Gastroesophageal sphincter (tissue), 4 donors: Measurements from ENCODE around the gene RMND1. TPM values are rescaled to one million over a fixed set of nuclear protein-coding genes. Genes with fewer than 3 reads are reported as not detected.
A peak's percentile ranks its signal among the peaks of the same experiment; 100 is the strongest.

Experiments used
- ATAC-seq: fragments of 150-250 bp; one replicate; pipeline ENCODE4 v1.9.1; 2016; ENCODE audit warnings: mild to moderate bottlenecking, moderate library complexity
- H3K27ac ChIP-seq, 4 donors: fragments of 200-600 bp; sonication (generic) in 3 of 4; 1 replicate in 3 of 4; 2 replicates in 1 of 4; pipeline ENCODE4 v1.5.1; 2016 to 2019
- H3K27me3 ChIP-seq: fragments of 200-600 bp; sonication (generic); one replicate; pipeline ENCODE4 v1.5.1; 2019
- H3K36me3 ChIP-seq, 2 donors: fragments of 200-600 bp; sonication (generic); one replicate each; pipeline ENCODE4 v1.5.1; 2019; ENCODE audit warnings: control low read depth in 1 of 2
- H3K4me1 ChIP-seq, 3 donors: fragments of 200-600 bp; sonication (generic); 1 replicate in 2 of 3; 2 replicates in 1 of 3; pipeline ENCODE4 v1.5.1; 2016 to 2019; ENCODE audit warnings: control low read depth in 2 of 3
- H3K4me3 ChIP-seq, 2 donors: fragments of 200-600 bp; sonication (generic); one replicate each; pipeline ENCODE4 v1.5.1; 2019; ENCODE audit warnings: mild to moderate bottlenecking in 1 of 2, moderate library complexity in 1 of 2
- H3K9me3 ChIP-seq, 3 donors: fragments of 200-600 bp; sonication (generic); one replicate each; pipeline ENCODE4 v1.5.1; 2017 to 2019; ENCODE audit warnings: control low read depth in 2 of 3
- EP300 ChIP-seq: sonication (generic); formaldehyde crosslinking; IDR thresholded peaks from one replicate; pipeline ENCODE4 v1.6.1; 2017; ENCODE audit warnings: antibody characterized with exemption, mild to moderate bottlenecking
- POLR2A ChIP-seq, 2 donors: fragments of 450-650 bp; IDR thresholded peaks; one replicate each; pipeline ENCODE4 v1.6.1; 2017; ENCODE audit warnings: antibody characterized with exemption in 2 of 2, mild to moderate bottlenecking in 2 of 2, moderate library complexity in 1 of 2
- POLR2AphosphoS5 ChIP-seq: sonication (generic); formaldehyde crosslinking; IDR thresholded peaks from one replicate; pipeline ENCODE4 v1.6.1; 2017; ENCODE audit warnings: antibody characterized with exemption
- WGBS, 2 donors: methylation state at CpG; one replicate each; pipeline ENCODE4 v1.1.5; 2018; ENCODE audit warnings: low coverage in 1 of 2; 5-methylcytosine and 5-hydroxymethylcytosine counted together
- total RNA-seq, 4 donors: library from RNA; depleted of rRNA; stranded (reverse); fragments of >200 nt; gene quantifications; one replicate each; pipeline ENCODE4 v1.1.0, GENCODE V29; 2016
- TF ChIP-seq, protein P1 (sequence below), 4 experiments: fragments of 200-600 bp in 2 of 4; fragments of 450-650 bp in 2 of 4; sonication (generic) in 1 of 4; IDR thresholded peaks; one replicate each; pipeline ENCODE4 v1.5.1; 2017 to 2019; ENCODE audit warnings: antibody characterized with exemption in 4 of 4, mild to moderate bottlenecking in 2 of 4, moderate library complexity in 2 of 4

Gene RMND1
- total RNA-seq, 4 donors from 2014 or later, result 13.2 to 17.8 (median 14.1) TPM

DNA sequence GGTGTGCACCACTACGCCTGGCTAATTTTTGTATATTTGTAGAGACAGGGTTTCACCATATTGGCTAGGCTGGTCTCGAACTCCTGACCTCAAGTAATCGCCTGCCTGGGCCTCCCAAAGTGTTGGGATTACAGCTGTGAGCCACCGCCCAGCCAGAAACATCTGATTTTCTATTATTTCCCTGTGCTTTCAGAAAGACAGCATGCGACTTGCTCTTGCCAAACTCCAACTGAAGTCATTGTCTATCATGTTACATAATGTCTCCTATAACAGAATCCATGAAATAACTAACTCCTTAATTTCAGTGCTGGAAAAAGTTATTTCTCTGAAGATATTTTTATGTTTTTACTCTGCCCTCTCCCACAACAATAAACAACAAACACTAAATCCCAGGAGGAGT lies 8.5 kb downstream of the RMND1 start:
- Histone ChIP-seq H3K9me3 (no peaks in the 10 kb centered on the region), H3K4me3 (no peak overlapping the region), H3K27ac (peak overlapping the region in 1 of 4 donors; percentile 8), H3K27me3 (no peaks in the 10 kb centered on the region), H3K36me3 (no peaks in the 10 kb centered on the region), H3K4me1 (peaks cover 0 to 54% (median 3%) of the 10 kb centered on the region in 3 donors)
- no peak for ATAC-seq
- 70 to 82% methylated on average over 4 of the region's 5 CpGs for WGBS, 2 donors
- no peak for TF ChIP-seq EP300
- no peak for TF ChIP-seq POLR2A (IDR thresholded peaks at IDR 0.05)
- TF ChIP-seq POLR2AphosphoS5, result no peak
- TF ChIP-seq, protein P1, sequence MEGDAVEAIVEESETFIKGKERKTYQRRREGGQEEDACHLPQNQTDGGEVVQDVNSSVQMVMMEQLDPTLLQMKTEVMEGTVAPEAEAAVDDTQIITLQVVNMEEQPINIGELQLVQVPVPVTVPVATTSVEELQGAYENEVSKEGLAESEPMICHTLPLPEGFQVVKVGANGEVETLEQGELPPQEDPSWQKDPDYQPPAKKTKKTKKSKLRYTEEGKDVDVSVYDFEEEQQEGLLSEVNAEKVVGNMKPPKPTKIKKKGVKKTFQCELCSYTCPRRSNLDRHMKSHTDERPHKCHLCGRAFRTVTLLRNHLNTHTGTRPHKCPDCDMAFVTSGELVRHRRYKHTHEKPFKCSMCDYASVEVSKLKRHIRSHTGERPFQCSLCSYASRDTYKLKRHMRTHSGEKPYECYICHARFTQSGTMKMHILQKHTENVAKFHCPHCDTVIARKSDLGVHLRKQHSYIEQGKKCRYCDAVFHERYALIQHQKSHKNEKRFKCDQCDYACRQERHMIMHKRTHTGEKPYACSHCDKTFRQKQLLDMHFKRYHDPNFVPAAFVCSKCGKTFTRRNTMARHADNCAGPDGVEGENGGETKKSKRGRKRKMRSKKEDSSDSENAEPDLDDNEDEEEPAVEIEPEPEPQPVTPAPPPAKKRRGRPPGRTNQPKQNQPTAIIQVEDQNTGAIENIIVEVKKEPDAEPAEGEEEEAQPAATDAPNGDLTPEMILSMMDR (IDR thresholded peaks at IDR 0.05), result no peak

DNA sequence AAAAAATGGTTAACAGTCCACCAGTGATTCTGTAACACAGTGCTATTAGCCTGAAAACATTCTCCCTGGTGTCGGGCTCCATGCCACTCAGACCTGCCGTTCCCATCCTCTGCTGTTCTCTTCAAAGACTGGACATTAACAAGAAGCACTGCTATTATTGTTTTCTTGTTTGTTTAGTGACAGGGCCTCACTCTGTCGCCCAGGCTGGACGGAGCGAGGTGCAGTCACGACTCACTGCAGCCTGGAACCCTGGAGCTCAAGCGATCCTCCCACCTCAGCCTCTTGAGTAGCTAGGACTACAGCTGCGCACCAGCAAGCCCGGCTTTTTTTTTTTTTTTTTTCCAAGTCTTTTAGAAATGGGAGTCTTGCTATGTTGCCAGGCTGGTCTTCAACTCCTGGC lies 9.6 kb downstream of the RMND1 start:
- H3K4me1 ChIP-seq, result peaks cover 0 to 54% (median 3%) of the 10 kb centered on the region in 3 donors
- no peaks in the 10 kb centered on the region for H3K36me3 ChIP-seq
- H3K9me3 ChIP-seq, result no peaks in the 10 kb centered on the region
- H3K27me3 ChIP-seq, result no peaks in the 10 kb centered on the region
- no peak overlapping the region for H3K4me3 ChIP-seq
- no peak for ATAC-seq
- TF ChIP-seq POLR2AphosphoS5, result no peak
- TF ChIP-seq POLR2A (IDR thresholded peaks at IDR 0.05), result no peak
- TF ChIP-seq, protein P1 (IDR thresholded peaks at IDR 0.05), result no peak
- TF ChIP-seq EP300, result no peak
- no peak overlapping the region for H3K27ac ChIP-seq
- WGBS, 2 donors, result 81% methylated on average over 8 of the region's 9 CpGs; no CpG with 5 or more reads in 1 of the 2 donors

DNA sequence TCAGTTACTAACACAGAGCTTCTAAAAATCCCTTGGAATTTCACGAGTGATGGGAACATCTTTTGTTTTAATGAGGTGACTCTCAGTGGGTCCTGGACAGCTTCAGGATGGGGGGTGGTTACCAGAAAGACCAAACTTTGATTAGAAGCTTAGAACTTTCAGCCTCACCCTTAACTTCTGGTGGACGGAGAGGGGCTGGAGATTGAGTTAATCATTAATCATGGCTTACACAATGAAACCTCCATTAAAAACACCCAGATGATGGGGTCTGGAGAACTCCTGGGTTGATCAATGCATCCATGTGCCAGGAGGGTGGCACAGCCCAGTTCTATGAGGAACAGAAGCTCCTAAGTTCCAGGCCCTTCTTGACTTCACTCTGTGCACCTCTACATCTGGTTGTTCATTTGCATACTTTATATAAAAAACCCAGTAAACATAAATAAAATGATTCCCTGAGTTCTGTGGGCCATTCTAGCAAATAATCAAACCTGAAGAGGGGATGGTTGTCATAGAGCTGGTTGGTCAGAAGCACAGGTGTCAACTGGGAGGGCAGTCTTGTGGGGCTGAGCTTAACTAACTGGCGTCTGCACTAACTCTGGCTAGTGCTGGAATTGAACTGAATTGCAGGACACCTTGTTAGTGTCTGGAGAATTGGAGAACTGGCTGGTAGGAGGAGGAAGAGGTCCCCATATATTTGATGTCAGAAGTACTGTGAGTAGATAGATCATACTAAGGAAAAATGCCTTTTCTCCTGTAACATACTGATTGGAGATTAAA lies 10.3 kb downstream of the RMND1 start:
- Histone ChIP-seq H3K4me3 (no peak overlapping the region), H3K4me1 (peaks cover 0 to 51% (median 3%) of the 10 kb centered on the region in 3 donors), H3K27ac (no peak overlapping the region), H3K9me3 (no peaks in the 10 kb centered on the region), H3K36me3 (no peaks in the 10 kb centered on the region), H3K27me3 (no peaks in the 10 kb centered on the region)
- ATAC-seq, result no peak
- TF ChIP-seq POLR2AphosphoS5, result no peak
- TF ChIP-seq, protein P1 (IDR thresholded peaks at IDR 0.05), result no peak
- TF ChIP-seq POLR2A (IDR thresholded peaks at IDR 0.05), result no peak
- TF ChIP-seq EP300, result no peak
- WGBS, 2 donors, result 60 to 61% methylated on average over 2 to 3 of the region's 3 CpGs

DNA sequence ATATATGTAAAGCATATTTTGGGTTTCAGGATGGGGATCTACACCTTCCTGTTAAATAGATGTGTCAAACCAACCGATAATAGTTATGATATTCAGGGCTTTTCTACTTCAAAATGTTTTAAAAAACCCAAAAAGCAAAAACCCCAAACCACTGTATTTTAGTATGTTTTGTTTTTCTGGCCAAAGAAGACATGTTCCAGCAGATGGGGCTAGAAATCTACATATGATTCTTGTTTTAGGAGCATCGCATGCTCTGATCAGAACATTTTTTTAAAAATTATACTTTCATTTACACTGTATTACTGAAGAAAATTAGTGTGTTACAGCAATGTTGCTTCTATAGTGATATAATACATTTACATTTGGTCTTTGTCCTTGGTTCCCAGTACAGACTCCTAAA lies 11.0 kb downstream of the RMND1 start:
- ATAC-seq, result no peak
- WGBS, 2 donors, result 46 to 58% methylated on average over 2 of the region's 2 CpGs
- no peaks in the 10 kb centered on the region for H3K36me3 ChIP-seq
- no peak for TF ChIP-seq EP300
- TF ChIP-seq, protein P1 (IDR thresholded peaks at IDR 0.05), result peak in 3 of 4 experiments; percentile 43 to 50 (median 44)
- TF ChIP-seq POLR2AphosphoS5, result no peak
- TF ChIP-seq POLR2A (IDR thresholded peaks at IDR 0.05), result no peak
- no peak overlapping the region for H3K27ac ChIP-seq
- peaks cover 0 to 45% (median 3%) of the 10 kb centered on the region in 3 donors for H3K4me1 ChIP-seq
- no peak overlapping the region for H3K4me3 ChIP-seq
- H3K27me3 ChIP-seq, result no peaks in the 10 kb centered on the region
- H3K9me3 ChIP-seq, result no peaks in the 10 kb centered on the region

DNA sequence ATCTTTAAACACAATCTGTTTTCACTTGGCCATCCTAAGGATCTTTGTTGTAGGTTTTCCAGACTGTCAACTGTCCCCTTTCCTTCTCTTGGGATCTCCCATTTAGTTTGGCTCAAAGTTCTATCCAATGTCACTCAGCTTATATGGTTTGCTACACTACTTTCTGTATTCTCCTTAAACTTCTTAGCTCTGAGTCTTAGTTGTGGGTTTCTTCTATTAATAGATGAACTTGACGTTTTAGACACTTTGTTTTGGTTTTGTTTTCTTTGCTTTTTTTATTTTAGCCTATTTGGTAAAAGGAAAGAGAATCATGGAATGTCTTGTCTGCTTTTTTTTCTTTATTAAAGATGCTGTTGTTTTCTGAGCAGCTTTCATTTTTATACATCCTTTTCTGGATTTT lies 11.4 kb downstream of the RMND1 start:
- 0 to 9% methylated on average over 1 of the region's 1 CpG for WGBS, 2 donors
- Histone ChIP-seq H3K4me3 (no peak overlapping the region), H3K4me1 (peaks cover 0 to 40% (median 3%) of the 10 kb centered on the region in 3 donors), H3K27ac (no peak overlapping the region), H3K9me3 (no peaks in the 10 kb centered on the region), H3K36me3 (no peaks in the 10 kb centered on the region), H3K27me3 (no peaks in the 10 kb centered on the region)
- ATAC-seq, result no peak
- TF ChIP-seq, protein P1 (IDR thresholded peaks at IDR 0.05), result no peak
- TF ChIP-seq POLR2AphosphoS5 (no peak), POLR2A (IDR thresholded peaks at IDR 0.05) (no peak)
